H1 (cell line): ENCODE data around the gene POLE4. TPM values are rescaled to one million over a fixed set of nuclear protein-coding genes. Genes with fewer than 3 reads are reported as not detected.

ENCODE experiments used
- CTCF ChIA-PET: fragments of 300-600 bp; sonication (Branson Sonifier 250); formaldehyde crosslinking; loops from one replicate; lab custom pipeline; 2021; ENCODE audit not compliant: partially characterized antibody; lab: Charles Lee
- POLR2A ChIA-PET: fragments of 300-600 bp; sonication (Branson Sonifier 250); formaldehyde crosslinking; loops from one replicate; lab custom pipeline; 2021; ENCODE audit warnings: inconsistent platforms; ENCODE audit not compliant: partially characterized antibody; lab: Charles Lee
- DNase-seq, 2 experiments: peaks; one replicate each; pipeline versions ENCODE4 v3.0.0 to v3.0.0-alpha.2; 2010 to 2022; ENCODE audit warnings: low spot score in 2 of 2, low read depth in 1 of 2, mixed read lengths in 1 of 2
- FAIRE-seq: peaks from 2 replicates; lab custom pipeline; 2011; peaks lifted over from hg19 to GRCh38; lab: Jason Lieb, UNC
- H2AFZ ChIP-seq: 2 replicates; pipeline ENCODE4 v1.8.1; 2012; ENCODE audit warnings: low read length, inconsistent platforms
- H2AK5ac ChIP-seq: 2 replicates; pipeline ENCODE4 v1.6.1; 2013; ENCODE audit warnings: low read depth, low read length
- H2BK120ac ChIP-seq: replicated peaks from 2 replicates; pipeline ENCODE3; 2013; ENCODE audit warnings: low read depth, low read length, inconsistent platforms
- H2BK12ac ChIP-seq: 2 replicates; pipeline ENCODE4 v1.6.1; 2013; ENCODE audit warnings: low read depth, low read length
- H2BK15ac ChIP-seq: 2 replicates; pipeline ENCODE4 v1.6.1; 2013; ENCODE audit warnings: low read length
- H2BK20ac ChIP-seq: 2 replicates; pipeline ENCODE4 v1.6.1; 2013; ENCODE audit warnings: low read length
- H2BK5ac ChIP-seq: 2 replicates; pipeline ENCODE4 v1.6.1; 2013; ENCODE audit warnings: low read depth, low read length
- H3K14ac ChIP-seq: 2 replicates; pipeline ENCODE4 v1.6.1; 2013; ENCODE audit warnings: inconsistent platforms; ENCODE audit not compliant: insufficient read length
- H3K18ac ChIP-seq: 2 replicates; pipeline ENCODE4 v1.6.1; 2013; ENCODE audit warnings: low read length; ENCODE audit errors: extremely low read depth
- H3K23ac ChIP-seq: 2 replicates; pipeline ENCODE4 v1.6.1; 2013; ENCODE audit warnings: inconsistent platforms; ENCODE audit not compliant: insufficient read length
- H3K23me2 ChIP-seq: 2 replicates; pipeline ENCODE4 v1.6.1; 2013; ENCODE audit warnings: low read depth, low read length
- H3K27ac ChIP-seq: 2 replicates; pipeline ENCODE4 v1.6.1; 2011; ENCODE audit warnings: low read depth, low read length, inconsistent platforms
- H3K27me3 ChIP-seq, 4 experiments: replicated peaks in 1 of 4; 1 replicate in 1 of 4; 2 replicates in 3 of 4; pipeline versions ENCODE4 v1.6.1 to v1.8.1; 2011 to 2013; ENCODE audit warnings: low read length in 3 of 4, mild to moderate bottlenecking in 3 of 4, inconsistent platforms in 2 of 4, mixed read lengths in 2 of 4, moderate library complexity in 1 of 4; ENCODE audit not compliant: control insufficient read depth in 3 of 4, insufficient read depth in 3 of 4; ENCODE audit errors: extremely low read depth in 1 of 4
- H3K36me3 ChIP-seq, 4 experiments: 2 replicates each; pipeline versions ENCODE4 v1.6.1 to v1.8.1; 2011 to 2013; ENCODE audit warnings: mild to moderate bottlenecking in 4 of 4, low read length in 3 of 4, moderate library complexity in 2 of 4, control low read depth in 1 of 4, inconsistent platforms in 1 of 4; ENCODE audit not compliant: insufficient read depth in 4 of 4, control insufficient read depth in 2 of 4
- H3K4ac ChIP-seq: replicated peaks from 2 replicates; pipeline ENCODE3; 2013; ENCODE audit warnings: low read length, low read depth, mixed read lengths, inconsistent platforms; ENCODE audit not compliant: insufficient read length
- H3K4me1 ChIP-seq, 4 experiments: replicated peaks in 1 of 4; 1 replicate in 1 of 4; 2 replicates in 3 of 4; pipeline versions ENCODE4 v1.6.1 to v1.8.1; 2011 to 2013; ENCODE audit warnings: low read length in 3 of 4, inconsistent platforms in 2 of 4, mixed read lengths in 1 of 4; ENCODE audit not compliant: insufficient read depth in 4 of 4, control insufficient read depth in 3 of 4
- H3K4me2 ChIP-seq, 2 experiments: 2 replicates each; pipeline versions ENCODE4 v1.6.1 to v1.8.1; 2011 to 2013; ENCODE audit warnings: low read depth in 2 of 2, low read length in 2 of 2, control low read depth in 1 of 2, inconsistent platforms in 1 of 2, mild to moderate bottlenecking in 1 of 2; ENCODE audit not compliant: insufficient read depth in 1 of 2
- H3K4me3 ChIP-seq, 4 experiments: fragments of 200-600, 300-600 bp in 1 of 4; sonication (generic), shearing (Covaris generic), sonication (Bioruptor Twin) in 1 of 4; 2 replicates each; pipeline versions ENCODE4 v1.5.1 to v1.8.1; 2011 to 2016; ENCODE audit warnings: low read length in 4 of 4, low read depth in 3 of 4, control low read depth in 2 of 4, inconsistent platforms in 2 of 4, mild to moderate bottlenecking in 2 of 4, mixed read lengths in 1 of 4, moderate library complexity in 1 of 4; ENCODE audit not compliant: insufficient read depth in 2 of 4; ENCODE audit errors: extremely low read depth in 1 of 4
- H3K56ac ChIP-seq: replicated peaks from 2 replicates; pipeline ENCODE3; 2013; ENCODE audit warnings: low read depth, mild to moderate bottlenecking, mixed read lengths, low read length, inconsistent platforms; ENCODE audit not compliant: insufficient read length
- H3K79me1 ChIP-seq: 2 replicates; pipeline ENCODE4 v1.6.1; 2013; ENCODE audit warnings: low read depth, low read length, control low read depth
- H3K79me2 ChIP-seq, 2 experiments: 2 replicates each; pipeline versions ENCODE4 v1.6.1 to v1.8.1; 2012 to 2013; ENCODE audit warnings: low read length in 2 of 2, mild to moderate bottlenecking in 2 of 2, inconsistent platforms in 1 of 2; ENCODE audit not compliant: insufficient read depth in 2 of 2, control insufficient read depth in 1 of 2
- H3K9ac ChIP-seq, 4 experiments: replicated peaks in 1 of 4; 1 replicate in 1 of 4; 2 replicates in 3 of 4; pipeline versions ENCODE4 v1.6.1 to v1.8.1; 2011 to 2013; ENCODE audit warnings: low read depth in 3 of 4, low read length in 3 of 4, control low read depth in 2 of 4, mild to moderate bottlenecking in 2 of 4, moderate library complexity in 2 of 4, inconsistent platforms in 1 of 4; ENCODE audit errors: extremely low read depth in 1 of 4
- H3K9me3 ChIP-seq, 2 experiments: 2 replicates each; pipeline versions ENCODE4 v1.6.1 to v1.8.1; 2012 to 2013; ENCODE audit warnings: mild to moderate bottlenecking in 2 of 2, moderate library complexity in 2 of 2, control low read depth in 1 of 2, inconsistent platforms in 1 of 2, low read depth in 1 of 2, low read length in 1 of 2, mixed read lengths in 1 of 2; ENCODE audit not compliant: insufficient read depth in 2 of 2
- H4K20me1 ChIP-seq, 2 experiments: replicated peaks in 1 of 2; 2 replicates each; pipeline versions ENCODE3 to v1.8.1; 2011 to 2013; ENCODE audit warnings: inconsistent platforms in 2 of 2, low read length in 2 of 2, mild to moderate bottlenecking in 1 of 2; ENCODE audit not compliant: insufficient read depth in 2 of 2, control insufficient read depth in 1 of 2
- H4K5ac ChIP-seq: 2 replicates; pipeline ENCODE4 v1.6.1; 2013; ENCODE audit warnings: low read length, low read depth, mixed read lengths, inconsistent platforms; ENCODE audit not compliant: insufficient read length
- H4K8ac ChIP-seq: 2 replicates; pipeline ENCODE4 v1.8.0; 2013; ENCODE audit warnings: mild to moderate bottlenecking, moderate library complexity, low read length, inconsistent platforms; ENCODE audit not compliant: insufficient read depth; ENCODE audit errors: extremely low read depth
- H4K91ac ChIP-seq: replicated peaks from 2 replicates; pipeline ENCODE3; 2013; ENCODE audit warnings: low read length, mixed read lengths, inconsistent platforms; ENCODE audit not compliant: insufficient read length
- ASH2L ChIP-seq: fragments of 200-600, 300-600 bp; sonication (generic); IDR thresholded peaks from one replicate; pipeline ENCODE4 v1.7.1; 2017; ENCODE audit warnings: low read length
- CEBPB ChIP-seq: IDR thresholded peaks from 2 replicates; pipeline ENCODE4 v1.6.1; 2012; ENCODE audit warnings: low read depth, low read length
- EP300 ChIP-seq, 2 experiments: IDR thresholded peaks; 1 replicate in 1 of 2; 2 replicates in 1 of 2; pipeline ENCODE4 v1.6.1; 2011 to 2012; ENCODE audit warnings: low read depth in 2 of 2, low read length in 2 of 2, mild to moderate bottlenecking in 2 of 2, borderline replicate concordance in 1 of 2, inconsistent platforms in 1 of 2, moderate library complexity in 1 of 2
- JUND ChIP-seq: IDR thresholded peaks from 2 replicates; pipeline ENCODE4 v1.6.1; 2011; ENCODE audit warnings: mild to moderate bottlenecking, improper control_type of control experiment, low read length
- KDM1A ChIP-seq: fragments of 200-600, 300-600 bp; sonication (generic); IDR thresholded peaks from 2 replicates; pipeline ENCODE4 v1.7.1; 2016; ENCODE audit warnings: mild to moderate bottlenecking, low read length, borderline replicate concordance
- KDM4A ChIP-seq: IDR thresholded peaks from one replicate; pipeline ENCODE4 v1.7.1; 2012; ENCODE audit warnings: low read depth, mild to moderate bottlenecking, moderate library complexity, low read length, inconsistent platforms; ENCODE audit not compliant: severe bottlenecking
- MAFK ChIP-seq: IDR thresholded peaks from 2 replicates; pipeline ENCODE4 v1.6.1; 2012; ENCODE audit warnings: low read depth, mild to moderate bottlenecking, improper control_type of control experiment, low read length
- PHF8 ChIP-seq: fragments of 200-600 bp; sonication (generic); conservative IDR thresholded peaks from 2 replicates; pipeline ENCODE4 v1.7.1; 2012; ENCODE audit warnings: low read depth, mild to moderate bottlenecking, inconsistent platforms, low read length, moderate library complexity
- POLR2A ChIP-seq, 2 experiments: IDR thresholded peaks; 1 replicate in 1 of 2; 2 replicates in 1 of 2; pipeline ENCODE4 v1.6.1; 2011; ENCODE audit warnings: low read depth in 2 of 2, low read length in 2 of 2, mild to moderate bottlenecking in 2 of 2; ENCODE audit errors: control extremely low read depth in 1 of 2
- POLR2AphosphoS5 ChIP-seq: IDR thresholded peaks from 2 replicates; pipeline ENCODE4 v1.6.1; 2011; ENCODE audit warnings: low read depth, low read length
- RNF2 ChIP-seq: fragments of 200-900, 300-1000 bp; sonication (generic); IDR thresholded peaks from 2 replicates; pipeline ENCODE4 v1.7.1; 2016; ENCODE audit warnings: borderline replicate concordance, low read depth, mild to moderate bottlenecking, antibody characterized with exemption, low read length; ENCODE audit not compliant: poor library complexity, severe bottlenecking; ENCODE audit errors: missing control alignments
- SIN3A ChIP-seq, 2 experiments: IDR thresholded peaks in 1 of 2; conservative IDR thresholded peaks in 1 of 2; 2 replicates each; pipeline ENCODE4 v1.6.1; 2011 to 2012; ENCODE audit warnings: low read length in 2 of 2, improper control_type of control experiment in 1 of 2, low read depth in 1 of 2, mild to moderate bottlenecking in 1 of 2
- SIRT6 ChIP-seq: IDR thresholded peaks from one replicate; pipeline ENCODE4 v1.7.1; 2012; ENCODE audit warnings: low read length, inconsistent platforms
- SP1 ChIP-seq: IDR thresholded peaks from 2 replicates; pipeline ENCODE4 v1.6.1; 2011; ENCODE audit warnings: low read depth, low read length
- TEAD4 ChIP-seq: IDR thresholded peaks from 2 replicates; pipeline ENCODE4 v1.6.1; 2012; ENCODE audit warnings: low read depth, low read length, inconsistent platforms, mixed read lengths
- WGBS, 2 experiments: shearing (Covaris generic) in 1 of 2; methylation state at CpG; one replicate each; pipeline versions ENCODE4 v1.1.6 to v1.1.7; 2013 to 2015; ENCODE audit warnings: low lambda C conversion rate in 2 of 2, mixed read lengths in 2 of 2, inconsistent platforms in 1 of 2, low coverage in 1 of 2, missing lambda C conversion rate in 1 of 2; ENCODE audit not compliant: insufficient replicate concordance in 2 of 2, insufficient coverage in 1 of 2, insufficient read length in 1 of 2; ENCODE audit errors: extremely low coverage in 1 of 2, missing lambda C conversion rate in 1 of 2; 5-methylcytosine and 5-hydroxymethylcytosine counted together
- polyA plus RNA-seq, 7 experiments: library from polyadenylated mRNA; depleted of rRNA in 3 of 7; stranded (reverse) in 5 of 7; unstranded in 2 of 7; fragments of >200 nt in 5 of 7; fragments of 200-250 nt in 2 of 7; gene quantifications; 1 replicate in 5 of 7; 2 replicates in 1 of 7; 4 replicates in 1 of 7; pipeline versions ENCODE4 v1.2.1 to v1.2.3, GENCODE V29; 2011 to 2013; ENCODE audit warnings: missing spikeins in 2 of 7, mixed read lengths in 2 of 7
- total RNA-seq: library from RNA; stranded (reverse); fragmentation: NEBNext Ultra II Directional; extraction: Animal tissue kit (Norgen Biotek cat#: 25700); gene quantifications from 2 replicates; pipeline ENCODE4 v1.2.1, GENCODE V29; 2021

POLE4 gene
- total and polyA plus RNA-seq, 2 of the 8 experiments (the other 6 are each of a cell fraction or from before 2014, with no cell fraction given), result 16.7 to 44.7 TPM

- Histone ChIP-seq H4K20me1 (no peaks in the 10 kb centered on the region), H3K79me1 (no peaks in the 10 kb centered on the region), H2BK12ac (no peak overlapping the region), H2AK5ac (no peak overlapping the region), H2BK120ac (no peak overlapping the region), H3K18ac (no peak overlapping the region), H3K9me3 (no peaks in the 10 kb centered on the region), H4K8ac (no peak overlapping the region), H3K9ac (no peak overlapping the region), H2BK20ac (no peak overlapping the region), H3K27ac (no peak overlapping the region), H3K4ac (no peak overlapping the region), H3K4me2 (no peak overlapping the region), H2BK15ac (no peak overlapping the region), H4K91ac (no peak overlapping the region), H3K23me2 (peaks cover 2% of the 10 kb centered on the region; the same call in 1 of the 2 replicates), H2AFZ (no peak overlapping the region), H3K14ac (no peak overlapping the region), H3K56ac (no peak overlapping the region), H3K79me2 (no peaks in the 10 kb centered on the region), H2BK5ac (no peak overlapping the region), H3K23ac (no peak overlapping the region), H4K5ac (no peak overlapping the region), H3K4me1 (no peaks in the 10 kb centered on the region), H3K4me3 (no peak overlapping the region), H3K27me3 (peaks cover 0 to 2% (median 0%) of the 10 kb centered on the region in 4 experiments; a peak in 1 of 7 replicates), H3K36me3 (no peaks in the 10 kb centered on the region)
- WGBS, 2 experiments, result 83% methylated on average over 4 of the region's 4 CpGs; no CpG with 5 or more reads in 1 of the 2 experiments
- DNase-seq (no peak), FAIRE-seq (no peak)
- CTCF ChIA-PET, result interaction anchor here (0.6 to 1.4 kb wide), 5 partner anchors 69 to 152 kb away, joined by 3 to 4 read pairs (median 3); no protein-coding TSS in a partner anchor
- POLR2A ChIA-PET, result no interaction called here
- no peak for TF ChIP-seq TEAD4
- TF ChIP-seq MAFK, result no peak
- no peak for TF ChIP-seq SIRT6
- TF ChIP-seq ASH2L, result no peak
- TF ChIP-seq CEBPB, result no peak
- no peak for TF ChIP-seq KDM4A
- no peak for TF ChIP-seq PHF8
- no peak for TF ChIP-seq JUND
- no peak for TF ChIP-seq SP1
- no peak for TF ChIP-seq SIN3A (conservative IDR thresholded peaks at IDR 0.05 in 1 of 2, IDR thresholded peaks at IDR 0.05 in 1 of 2; ENCODE audit: low read depth in 1 of 2, low read length in 2 of 2)
- no peak for TF ChIP-seq POLR2AphosphoS5
- no peak for TF ChIP-seq EP300 (IDR thresholded peaks at IDR 0.05; ENCODE audit: borderline replicate concordance in 1 of 2, low read depth in 2 of 2, low read length in 2 of 2)
- TF ChIP-seq POLR2A (IDR thresholded peaks at IDR 0.05; ENCODE audit: control extremely low read depth in 1 of 2, low read depth in 2 of 2, low read length in 2 of 2), result no peak
- no peak for TF ChIP-seq RNF2
- TF ChIP-seq KDM1A, result no peak
These were observed 42.7 kb upstream of the POLE4 start for GRCh38 chr2:74915743-74916142.
